Neural progenitor cell (in vitro differentiated cells): Measurements from ENCODE around the gene KLK6. TPM values are rescaled to one million over a fixed set of nuclear protein-coding genes. Genes with fewer than 3 reads are reported as not detected.

Experiments
- DNase-seq: peaks from one replicate; pipeline ENCODE4 v3.0.0-alpha.2; 2016; ENCODE audit warnings: low spot score
- H2AFZ ChIP-seq: fragments of 200-600 bp; sonication (generic); replicated peaks from 2 replicates; pipeline ENCODE4 v1.6.1; 2016; ENCODE audit warnings: antibody characterized with exemption
- H3F3A ChIP-seq: fragments of 200-600 bp; sonication (generic); 2 replicates; pipeline ENCODE4 v1.6.1; 2016; ENCODE audit warnings: antibody characterized with exemption, low read depth
- H3K27ac ChIP-seq: fragments of 200-600 bp; sonication (generic); 2 replicates; pipeline ENCODE4 v1.5.1; 2016; ENCODE audit warnings: mild to moderate bottlenecking
- H3K27me3 ChIP-seq: fragments of 200-600 bp; sonication (generic); 2 replicates; pipeline ENCODE4 v1.6.1; 2016; ENCODE audit warnings: mild to moderate bottlenecking, moderate library complexity
- H3K36me3 ChIP-seq: fragments of 200-600 bp; sonication (generic); 2 replicates; pipeline ENCODE4 v1.5.1; 2016
- H3K4me1 ChIP-seq: fragments of 200-600 bp; sonication (generic); 2 replicates; pipeline ENCODE4 v1.6.1; 2016; ENCODE audit warnings: mixed run types
- H3K4me2 ChIP-seq: fragments of 200-600 bp; sonication (generic); 2 replicates; pipeline ENCODE4 v1.6.1; 2016
- H3K4me3 ChIP-seq: fragments of 200-600 bp; sonication (generic); 2 replicates; pipeline ENCODE4 v1.5.1; 2016
- H3K79me2 ChIP-seq: fragments of 200-600 bp; sonication (generic); 2 replicates; pipeline ENCODE4 v1.6.1; 2016; ENCODE audit warnings: low read depth
- H3K9ac ChIP-seq: fragments of 200-600 bp; sonication (generic); 2 replicates; pipeline ENCODE4 v1.6.1; 2016
- H3K9me3 ChIP-seq: fragments of 200-600 bp; sonication (generic); 2 replicates; pipeline ENCODE4 v1.5.1; 2016; ENCODE audit warnings: low read depth
- H4K20me1 ChIP-seq: fragments of 200-600 bp; sonication (generic); 2 replicates; pipeline ENCODE4 v1.6.1; 2016; ENCODE audit warnings: low read depth
- H3K27ac Mint-ChIP-seq: 3 replicates; pipeline ENCODE4 v1.8.0; 2021; ENCODE audit warnings: mixed read lengths
- H3K27me3 Mint-ChIP-seq: 2 replicates; pipeline ENCODE4 v1.8.0; 2022; ENCODE audit warnings: low read depth, mild to moderate bottlenecking, inconsistent platforms, moderate library complexity, mixed read lengths; ENCODE audit not compliant: insufficient read depth
- H3K36me3 Mint-ChIP-seq: 3 replicates; pipeline ENCODE4 v1.8.0; 2021; ENCODE audit warnings: mixed read lengths
- H3K4me1 Mint-ChIP-seq: 3 replicates; pipeline ENCODE4 v1.8.0; 2021; ENCODE audit warnings: mixed read lengths
- H3K4me3 Mint-ChIP-seq: 3 replicates; pipeline ENCODE4 v1.8.0; 2021; ENCODE audit warnings: mild to moderate bottlenecking, moderate library complexity, mixed read lengths
- H3K9me3 Mint-ChIP-seq: 3 replicates; pipeline ENCODE4 v1.8.0; 2020; ENCODE audit warnings: mixed read lengths
- CTCF ChIP-seq: fragments of 200-600 bp; sonication (generic); IDR thresholded peaks from 2 replicates; pipeline ENCODE4 v1.5.1; 2017; ENCODE audit warnings: antibody characterized with exemption, mild to moderate bottlenecking
- EZH2 ChIP-seq: fragments of 200-600 bp; sonication (generic); IDR thresholded peaks from 2 replicates; pipeline ENCODE4 v1.6.1; 2017; ENCODE audit warnings: antibody characterized with exemption, mild to moderate bottlenecking, moderate library complexity
- EZH2phosphoT487 ChIP-seq: fragments of 200-600 bp; sonication (generic); IDR thresholded peaks from 2 replicates; pipeline ENCODE4 v1.6.1; 2017; ENCODE audit warnings: antibody characterized with exemption
- total RNA-seq: library from RNA; depleted of rRNA; stranded (reverse); fragments of >200 nt; gene quantifications from 2 replicates; pipeline ENCODE4 v1.2.3, GENCODE V29; 2015; ENCODE audit warnings: low replicate concordance

The KLK6 gene
- total RNA-seq, 1 donor from 2014 or later = not detected

- no peak overlapping the region for H2AFZ ChIP-seq
- Mint-ChIP-seq H3K4me3 (no peak overlapping the region), H3K36me3 (no peaks in the 10 kb centered on the region), H3K9me3 (peaks cover 1% of the 10 kb centered on the region), H3K27ac (no peak overlapping the region), H3K27me3 (peaks cover 6% of the 10 kb centered on the region), H3K4me1 (no peaks in the 10 kb centered on the region)
- no peaks in the 10 kb centered on the region for H3K27me3 ChIP-seq
- H3K4me3 ChIP-seq = no peak overlapping the region
- H4K20me1 ChIP-seq = no peaks in the 10 kb centered on the region
- no peak for DNase-seq
- H3F3A ChIP-seq = no peaks in the 10 kb centered on the region
- H3K4me2 ChIP-seq = no peak overlapping the region
- TF ChIP-seq EZH2phosphoT487 (no peak), CTCF (no peak), EZH2 (no peak)
- no peak overlapping the region for H3K9ac ChIP-seq
- no peak overlapping the region for H3K27ac ChIP-seq
- H3K9me3 ChIP-seq = no peaks in the 10 kb centered on the region
- no peaks in the 10 kb centered on the region for H3K36me3 ChIP-seq
- H3K4me1 ChIP-seq = no peaks in the 10 kb centered on the region
- H3K79me2 ChIP-seq = no peaks in the 10 kb centered on the region
Measured at GRCh38 chr19:50957587-50957986, 11.8 kb downstream of the KLK6 start.

GRCh38 chr19:50952910-50953309 is 16.5 kb downstream of the KLK6 start, which contains the start of gene KLK5:
TSS of gene KLK5 (minus strand) at chr19:50953038. CDS start at chr19:50952657, 381 bp downstream.
- Histone ChIP-seq H2AFZ (no peak within 1 kb of the TSS), H3F3A (no peaks in the 10 kb centered on the region), H3K9me3 (no peaks in the 10 kb centered on the region), H3K27me3 (peaks cover 2% of the 10 kb centered on the region), H3K79me2 (no peaks in the 10 kb centered on the region), H3K27ac (no peak within 1 kb of the TSS), H3K9ac (no peak within 1 kb of the TSS), H4K20me1 (no peaks in the 10 kb centered on the region), H3K4me3 (no peak within 1 kb of the TSS), H3K4me1 (no peaks in the 10 kb centered on the region), H3K36me3 (no peaks in the 10 kb centered on the region), H3K4me2 (no peak within 1 kb of the TSS)
- H3K4me1 Mint-ChIP-seq = no peaks in the 10 kb centered on the region
- no peak for TF ChIP-seq CTCF
- TF ChIP-seq EZH2 = no peak
- no peak for TF ChIP-seq EZH2phosphoT487
- no peaks in the 10 kb centered on the region for H3K36me3 Mint-ChIP-seq
- H3K4me3 Mint-ChIP-seq = no peak within 1 kb of the TSS
- no peak within 1 kb of the TSS for H3K27ac Mint-ChIP-seq
- no peaks in the 10 kb centered on the region for H3K9me3 Mint-ChIP-seq
- H3K27me3 Mint-ChIP-seq = no peaks in the 10 kb centered on the region
- DNase-seq = no peak

- Histone ChIP-seq H3F3A (no peaks in the 10 kb centered on the region), H3K9ac (no peak overlapping the region), H2AFZ (no peak overlapping the region), H3K4me2 (no peak overlapping the region), H3K4me1 (no peaks in the 10 kb centered on the region), H3K4me3 (no peak overlapping the region), H3K36me3 (no peaks in the 10 kb centered on the region), H4K20me1 (no peaks in the 10 kb centered on the region), H3K79me2 (no peaks in the 10 kb centered on the region), H3K9me3 (no peaks in the 10 kb centered on the region), H3K27ac (no peak overlapping the region), H3K27me3 (peaks cover 5% of the 10 kb centered on the region)
- H3K27me3 Mint-ChIP-seq = no peaks in the 10 kb centered on the region
- H3K9me3 Mint-ChIP-seq = no peaks in the 10 kb centered on the region
- TF ChIP-seq EZH2phosphoT487 (no peak), CTCF (no peak), EZH2 (no peak)
- no peak for DNase-seq
- H3K36me3 Mint-ChIP-seq = no peaks in the 10 kb centered on the region
- no peak overlapping the region for H3K4me3 Mint-ChIP-seq
- H3K4me1 Mint-ChIP-seq = no peaks in the 10 kb centered on the region
- no peak overlapping the region for H3K27ac Mint-ChIP-seq
Measured at GRCh38 chr19:50949861-50950260, 19.5 kb downstream of the KLK6 start.

GRCh38 chr19:50947123-50947522 is 22.3 kb downstream of the KLK6 start:
- Histone ChIP-seq H2AFZ (no peak overlapping the region), H3K27ac (no peak overlapping the region), H4K20me1 (no peaks in the 10 kb centered on the region), H3K79me2 (no peaks in the 10 kb centered on the region), H3K27me3 (peaks cover 5% of the 10 kb centered on the region), H3K4me3 (no peak overlapping the region), H3K9ac (no peak overlapping the region), H3F3A (no peaks in the 10 kb centered on the region), H3K36me3 (no peaks in the 10 kb centered on the region), H3K4me2 (no peak overlapping the region), H3K4me1 (no peaks in the 10 kb centered on the region), H3K9me3 (no peaks in the 10 kb centered on the region)
- Mint-ChIP-seq H3K27ac (no peak overlapping the region), H3K27me3 (peaks cover 9% of the 10 kb centered on the region), H3K4me1 (no peaks in the 10 kb centered on the region), H3K36me3 (no peaks in the 10 kb centered on the region), H3K9me3 (peaks cover 2% of the 10 kb centered on the region), H3K4me3 (no peak overlapping the region)
- no peak for DNase-seq
- TF ChIP-seq EZH2phosphoT487 (no peak), CTCF (no peak), EZH2 (no peak)
